Uterus (tissue), 4 donors: ENCODE data around the gene VAC14. TPM values are rescaled to one million over a fixed set of nuclear protein-coding genes. Genes with fewer than 3 reads are reported as not detected.

Experiments used
- DNase-seq, 2 donors: peaks; one replicate each; pipeline ENCODE4 v3.0.0-alpha.2; 2019 to 2020
- H3K27ac ChIP-seq, 2 donors: fragments of 200-600 bp; sonication (generic); 1 replicate in 1 of 2; 2 replicates in 1 of 2; pipeline ENCODE4 v1.5.1; 2016 to 2018
- H3K27me3 ChIP-seq, 2 donors: fragments of 200-600 bp; sonication (generic); one replicate each; pipeline ENCODE4 v1.5.1; 2018 to 2019; ENCODE audit warnings: control low read depth in 1 of 2
- H3K36me3 ChIP-seq, 2 donors: fragments of 200-600 bp; sonication (generic); one replicate each; pipeline ENCODE4 v1.5.1; 2019; ENCODE audit warnings: control low read depth in 1 of 2
- H3K4me1 ChIP-seq, 2 donors: fragments of 200-600 bp; sonication (generic); one replicate each; pipeline ENCODE4 v1.5.1; 2018 to 2019; ENCODE audit warnings: control low read depth in 1 of 2
- H3K4me3 ChIP-seq, 2 donors: fragments of 200-600 bp; sonication (generic); 1 replicate in 1 of 2; 2 replicates in 1 of 2; pipeline ENCODE4 v1.5.1; 2018 to 2019; ENCODE audit warnings: mild to moderate bottlenecking in 1 of 2
- H3K9me3 ChIP-seq, 2 donors: fragments of 200-600 bp; sonication (generic); one replicate each; pipeline ENCODE4 v1.5.1; 2019; ENCODE audit warnings: control low read depth in 1 of 2
- POLR2A ChIP-seq, 2 donors: fragments of 450-650 bp; IDR thresholded peaks; one replicate each; pipeline ENCODE4 v1.6.1; 2016; ENCODE audit warnings: antibody characterized with exemption in 2 of 2, mild to moderate bottlenecking in 1 of 2, moderate library complexity in 1 of 2
- intact Hi-C: fragments of 100-400 bp; cut with DNase I; formaldehyde crosslinking; loops from one replicate; pipeline ENCODE4 v1.15.1; 2023; ENCODE audit warnings: low total_unique reads
- total RNA-seq, 4 donors: library from RNA; depleted of rRNA in 3 of 4; stranded (reverse); fragments of >200 nt in 3 of 4; gene quantifications; one replicate each; pipeline versions ENCODE4 v1.1.0 to v1.2.4, GENCODE V29; 2014 to 2023
- TF ChIP-seq, protein P1 (sequence below), 4 experiments: fragments of 200-600 bp in 2 of 4; fragments of 450-650 bp in 2 of 4; sonication (generic) in 2 of 4; IDR thresholded peaks; one replicate each; pipeline ENCODE4 v1.5.1; 2016 to 2019; ENCODE audit warnings: antibody characterized with exemption in 4 of 4, mild to moderate bottlenecking in 2 of 4, moderate library complexity in 1 of 4
- donor health status: DM: yes; HTN: yes; CAD: no.

The VAC14 gene
- total RNA-seq, 4 donors from 2014 or later, result 4.7 to 30.6 (median 17.4) TPM

DNA sequence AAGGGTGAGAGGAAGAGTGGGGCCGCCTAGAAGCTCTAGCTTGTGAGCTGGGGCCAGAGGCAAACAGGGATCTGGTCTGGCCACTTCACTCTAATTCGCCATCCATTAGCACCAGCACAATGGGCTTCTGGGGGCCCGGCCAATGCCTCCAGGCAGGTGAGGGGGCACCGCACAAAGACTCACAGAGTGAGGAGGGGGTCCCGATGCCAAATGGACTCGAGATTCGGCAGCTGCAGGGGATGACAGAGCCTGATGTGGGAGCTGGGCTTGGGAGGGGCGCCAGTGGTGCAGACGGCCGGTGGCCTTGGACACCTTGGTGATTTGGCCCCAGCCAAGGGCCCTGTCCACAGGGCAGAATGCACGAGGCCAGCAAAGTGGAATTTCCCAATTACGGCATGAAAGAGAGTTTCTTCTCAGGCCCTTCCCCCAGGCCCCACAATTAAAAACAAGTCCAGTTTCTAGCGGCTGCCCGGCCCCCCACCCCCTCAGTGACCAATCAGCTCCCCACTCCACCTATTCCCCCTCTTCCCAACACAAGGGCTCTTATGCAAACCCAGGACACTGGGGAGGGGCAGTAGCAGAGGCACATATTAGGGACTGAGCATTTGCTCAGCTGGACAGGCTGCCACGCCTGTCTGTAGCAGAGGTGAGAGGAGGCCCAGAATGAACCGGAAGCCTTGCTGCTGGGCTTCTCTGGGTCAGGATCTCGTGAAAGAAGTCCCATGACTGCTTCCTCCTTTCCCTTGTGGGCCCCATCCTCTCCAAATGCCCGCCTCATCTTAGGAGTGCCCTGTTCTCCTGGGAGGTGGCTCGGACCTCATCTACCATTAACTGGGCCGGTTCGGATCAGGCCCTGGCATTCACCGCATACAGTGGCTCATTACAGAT is 75.7 kb downstream of the VAC14 start:
- H3K4me3 ChIP-seq, result no peak overlapping the region
- peak; percentile 69 to 73 for DNase-seq
- H3K27ac ChIP-seq, result peak overlapping the region; percentile 82 to 87
- TF ChIP-seq, protein P1, sequence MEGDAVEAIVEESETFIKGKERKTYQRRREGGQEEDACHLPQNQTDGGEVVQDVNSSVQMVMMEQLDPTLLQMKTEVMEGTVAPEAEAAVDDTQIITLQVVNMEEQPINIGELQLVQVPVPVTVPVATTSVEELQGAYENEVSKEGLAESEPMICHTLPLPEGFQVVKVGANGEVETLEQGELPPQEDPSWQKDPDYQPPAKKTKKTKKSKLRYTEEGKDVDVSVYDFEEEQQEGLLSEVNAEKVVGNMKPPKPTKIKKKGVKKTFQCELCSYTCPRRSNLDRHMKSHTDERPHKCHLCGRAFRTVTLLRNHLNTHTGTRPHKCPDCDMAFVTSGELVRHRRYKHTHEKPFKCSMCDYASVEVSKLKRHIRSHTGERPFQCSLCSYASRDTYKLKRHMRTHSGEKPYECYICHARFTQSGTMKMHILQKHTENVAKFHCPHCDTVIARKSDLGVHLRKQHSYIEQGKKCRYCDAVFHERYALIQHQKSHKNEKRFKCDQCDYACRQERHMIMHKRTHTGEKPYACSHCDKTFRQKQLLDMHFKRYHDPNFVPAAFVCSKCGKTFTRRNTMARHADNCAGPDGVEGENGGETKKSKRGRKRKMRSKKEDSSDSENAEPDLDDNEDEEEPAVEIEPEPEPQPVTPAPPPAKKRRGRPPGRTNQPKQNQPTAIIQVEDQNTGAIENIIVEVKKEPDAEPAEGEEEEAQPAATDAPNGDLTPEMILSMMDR (IDR thresholded peaks at IDR 0.05), result no peak
- no peak for TF ChIP-seq POLR2A (IDR thresholded peaks at IDR 0.05)
- H3K9me3 ChIP-seq, result no peaks in the 10 kb centered on the region
- no peaks in the 10 kb centered on the region for H3K36me3 ChIP-seq
- intact Hi-C loops, result no loop called here
- H3K27me3 ChIP-seq, result no peaks in the 10 kb centered on the region
- peaks cover 8 to 9% of the 10 kb centered on the region in 2 donors for H3K4me1 ChIP-seq

DNA sequence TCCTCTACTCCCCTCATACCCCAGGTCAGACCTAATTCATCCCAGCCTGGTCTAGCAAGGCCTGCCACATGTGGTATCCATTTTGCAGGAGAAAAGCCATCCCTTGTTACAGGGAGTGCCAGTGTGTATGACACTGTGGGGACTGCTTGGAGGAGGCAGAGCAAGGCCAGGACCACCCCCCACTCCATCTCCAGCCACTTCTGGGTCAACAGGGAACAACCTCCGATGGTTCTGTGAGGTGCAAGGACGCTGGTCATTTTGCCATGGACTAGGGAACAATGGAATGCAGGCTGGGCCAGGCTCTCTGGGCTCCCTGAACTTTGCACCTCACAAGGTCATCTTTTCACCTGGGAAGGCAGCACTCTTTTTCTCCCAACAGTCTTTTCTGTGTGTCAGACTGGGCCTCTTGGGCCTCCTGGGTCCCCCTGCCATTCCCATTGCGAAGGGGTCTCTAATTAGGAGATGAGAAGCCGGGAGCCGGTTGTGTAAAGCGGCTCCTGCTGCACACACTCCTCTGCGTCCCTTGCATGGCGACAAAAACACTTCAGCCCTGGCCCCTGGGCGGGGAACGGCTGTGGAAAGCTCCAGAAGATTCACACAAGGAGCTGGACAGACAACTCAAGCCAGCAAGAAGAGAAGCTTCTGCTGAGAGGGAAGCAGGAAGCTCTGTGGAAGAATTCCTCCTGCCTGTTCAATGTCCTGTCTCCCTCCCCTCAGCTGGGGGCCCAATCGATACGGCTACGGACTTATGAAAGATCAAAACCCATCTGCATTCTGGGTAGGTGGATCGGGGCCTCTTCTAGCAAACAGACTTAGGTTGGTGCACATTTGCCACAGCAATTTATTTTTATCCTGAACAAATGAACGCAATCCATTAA is 76.6 kb downstream of the VAC14 start:
- intact Hi-C loops, result no loop called here
- Histone ChIP-seq H3K27me3 (no peaks in the 10 kb centered on the region), H3K4me3 (no peak overlapping the region), H3K9me3 (no peaks in the 10 kb centered on the region), H3K27ac (peak overlapping the region; percentile 82 to 87), H3K36me3 (no peaks in the 10 kb centered on the region), H3K4me1 (peaks cover 8 to 9% of the 10 kb centered on the region in 2 donors)
- TF ChIP-seq POLR2A (IDR thresholded peaks at IDR 0.05), result no peak
- TF ChIP-seq, protein P1 (IDR thresholded peaks at IDR 0.05), result no peak
- no peak for DNase-seq

DNA sequence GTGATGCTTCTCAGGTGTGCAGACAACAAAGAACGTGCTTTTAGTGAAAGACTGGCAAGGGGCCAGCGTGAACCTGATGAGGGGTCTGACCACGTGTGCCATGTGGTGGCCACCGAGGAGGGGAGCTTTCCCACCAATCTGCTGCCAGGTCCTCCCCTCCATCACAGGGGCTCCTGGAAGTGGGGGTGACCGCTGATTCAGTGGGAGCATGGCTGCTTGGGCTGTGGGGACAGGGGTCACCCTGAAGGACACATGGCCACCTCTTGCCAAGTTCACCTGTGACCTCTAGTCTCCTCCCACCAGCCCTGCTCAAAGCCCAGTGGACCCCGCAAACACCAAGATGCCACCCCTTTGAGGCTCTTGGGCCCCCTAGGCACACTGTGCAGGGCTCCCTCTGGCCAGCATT is 77.2 kb downstream of the VAC14 start:
- TF ChIP-seq, protein P1 (IDR thresholded peaks at IDR 0.05), result no peak
- TF ChIP-seq POLR2A (IDR thresholded peaks at IDR 0.05), result no peak
- intact Hi-C loops, result no loop called here

DNA sequence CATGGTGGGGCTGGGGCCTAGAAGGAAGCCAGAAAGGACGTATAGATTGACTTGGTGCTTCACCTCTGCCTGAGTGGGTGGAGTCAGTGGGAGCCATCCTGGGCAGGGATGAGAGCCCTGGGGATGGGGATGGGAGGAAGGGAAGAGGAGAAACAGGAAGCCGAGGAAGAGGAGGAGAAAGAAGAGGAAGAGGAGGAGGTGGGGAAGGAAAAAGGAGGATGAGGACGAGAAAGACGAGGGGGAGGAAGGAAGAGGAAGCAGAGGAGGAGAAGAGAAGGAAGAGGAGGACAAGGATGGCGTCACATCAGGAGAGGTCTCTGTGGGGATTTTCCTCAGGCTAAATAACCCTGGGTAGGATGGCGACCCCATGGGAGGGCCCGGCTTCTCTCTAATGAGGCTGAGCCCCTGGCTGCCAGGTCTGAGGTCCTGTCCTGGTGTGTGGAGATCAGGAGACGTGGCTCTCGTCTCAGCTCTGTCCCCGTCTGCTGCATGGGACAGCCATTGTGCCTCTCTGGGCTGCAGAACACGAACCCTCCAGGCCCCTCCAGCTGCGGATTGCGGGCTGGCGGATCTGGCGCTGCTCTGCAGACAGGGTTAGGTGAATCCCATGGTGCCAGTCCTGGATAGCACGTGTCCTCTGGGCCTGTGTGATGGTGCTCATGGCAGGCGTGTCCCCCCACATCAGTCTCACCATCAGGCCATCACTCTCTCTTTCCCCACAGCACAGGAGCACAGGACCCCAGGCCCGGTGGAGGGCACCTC is 79.6 kb downstream of the VAC14 start:
- Histone ChIP-seq H3K36me3 (no peaks in the 10 kb centered on the region), H3K9me3 (no peaks in the 10 kb centered on the region), H3K27ac (no peak overlapping the region), H3K4me3 (no peak overlapping the region), H3K4me1 (peaks cover 8 to 9% of the 10 kb centered on the region in 2 donors), H3K27me3 (no peaks in the 10 kb centered on the region)
- intact Hi-C loops, result no loop called here
- TF ChIP-seq, protein P1 (IDR thresholded peaks at IDR 0.05), result no peak
- TF ChIP-seq POLR2A (IDR thresholded peaks at IDR 0.05), result no peak
- no peak for DNase-seq

More for the DNA sequence above, 77.2 kb downstream of the VAC14 start:
- no peaks in the 10 kb centered on the region for H3K9me3 ChIP-seq
- no peaks in the 10 kb centered on the region for H3K36me3 ChIP-seq
- no peak for DNase-seq
- H3K4me3 ChIP-seq, result no peak overlapping the region
- peaks cover 8 to 9% of the 10 kb centered on the region in 2 donors for H3K4me1 ChIP-seq
- no peaks in the 10 kb centered on the region for H3K27me3 ChIP-seq
- H3K27ac ChIP-seq, result no peak overlapping the region
